Measurements from ENCODE around the gene ALDH1B1.

ALDH1B1 gene

GRCh38 chr9:38416461-38416860, 24.0 kb downstream of the ALDH1B1 start:
- no peak for DNase-seq (ENCODE audit: low read depth)

GRCh38 chr9:38417003-38417945, 24.8 kb downstream of the ALDH1B1 start:
- no peak for DNase-seq (ENCODE audit: low read depth)

- DNase-seq (ENCODE audit: low read depth) = no peak
Measured at GRCh38 chr9:38418366-38418765, 25.9 kb downstream of the ALDH1B1 start.

DNA sequence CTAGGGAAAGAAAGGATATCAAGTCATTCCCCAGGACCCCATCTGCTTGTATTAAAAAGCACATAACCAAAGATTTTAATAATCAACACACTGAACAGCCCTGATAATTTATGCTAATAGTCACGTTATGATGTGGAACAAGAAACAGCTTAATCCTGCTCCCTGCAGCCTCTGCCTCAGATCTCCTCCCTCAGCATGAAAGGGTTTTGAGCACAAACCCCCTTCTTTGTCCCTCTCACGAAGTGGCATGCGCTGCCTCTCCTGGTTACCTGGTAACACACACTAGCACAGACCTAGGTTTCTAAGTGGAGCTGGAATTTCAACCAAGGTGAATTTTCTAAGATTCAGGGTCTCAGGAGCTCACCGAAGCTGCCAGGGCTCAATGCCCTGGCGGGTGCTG, 26.7 kb downstream of the ALDH1B1 start:
- no peak for DNase-seq (ENCODE audit: low read depth)

GRCh38 chr9:38421498-38422211, 29.2 kb downstream of the ALDH1B1 start:
- no peak for DNase-seq (ENCODE audit: low read depth)

GRCh38 chr9:38422555-38423260, 30.2 kb downstream of the ALDH1B1 start:
- DNase-seq (ENCODE audit: low read depth) = no peak

- DNase-seq (ENCODE audit: low read depth) = no peak
Measured at GRCh38 chr9:38423273-38423972, 30.9 kb downstream of the ALDH1B1 start.

- no peak for DNase-seq (ENCODE audit: low read depth)
Measured at GRCh38 chr9:38423973-38424843, 31.7 kb downstream of the ALDH1B1 start, which contains the start of gene IGFBPL1. Gene IGFBPL1, minus strand, starts transcription at chr9:38424454. Its CDS starts 30 bp downstream, at chr9:38424424.

GRCh38 chr9:38424918-38425317, 32.4 kb downstream of the ALDH1B1 start:
- no peak for DNase-seq (ENCODE audit: low read depth)

- DNase-seq (ENCODE audit: low read depth) = no peak
Measured at GRCh38 chr9:38428062-38428461, 35.6 kb downstream of the ALDH1B1 start.

GRCh38 chr9:38431116-38431515, 38.6 kb downstream of the ALDH1B1 start:
- DNase-seq (ENCODE audit: low read depth) = no peak

DNA sequence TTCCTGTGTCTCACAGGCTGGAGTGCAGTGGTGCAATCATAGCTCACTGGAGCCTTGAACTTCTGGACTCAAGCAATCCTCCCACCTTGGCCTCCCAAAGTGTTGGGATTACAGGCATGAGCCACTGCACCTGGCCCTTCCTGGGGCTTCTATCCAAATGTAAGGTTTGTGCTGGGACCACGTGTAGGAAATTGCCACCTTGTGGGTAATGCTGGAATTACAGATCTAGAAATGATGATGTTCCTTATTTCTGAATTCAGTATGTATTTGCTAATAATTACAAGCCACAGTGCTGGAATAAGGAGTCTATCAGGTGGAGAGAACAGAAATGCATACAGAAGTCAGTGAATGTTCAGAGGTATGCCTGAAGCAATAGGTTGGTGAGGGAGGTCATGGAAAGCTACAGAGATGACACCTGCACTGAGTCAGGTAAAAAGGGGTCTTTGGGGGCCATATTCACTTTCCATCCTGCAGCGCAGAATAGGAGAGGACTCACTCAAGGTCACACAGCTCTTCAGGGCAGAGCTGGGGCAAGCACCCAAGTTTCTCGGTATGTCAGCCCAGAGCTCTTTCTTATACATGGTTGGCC, 40.5 kb downstream of the ALDH1B1 start:
- no peak for DNase-seq (ENCODE audit: low read depth)

DNA sequence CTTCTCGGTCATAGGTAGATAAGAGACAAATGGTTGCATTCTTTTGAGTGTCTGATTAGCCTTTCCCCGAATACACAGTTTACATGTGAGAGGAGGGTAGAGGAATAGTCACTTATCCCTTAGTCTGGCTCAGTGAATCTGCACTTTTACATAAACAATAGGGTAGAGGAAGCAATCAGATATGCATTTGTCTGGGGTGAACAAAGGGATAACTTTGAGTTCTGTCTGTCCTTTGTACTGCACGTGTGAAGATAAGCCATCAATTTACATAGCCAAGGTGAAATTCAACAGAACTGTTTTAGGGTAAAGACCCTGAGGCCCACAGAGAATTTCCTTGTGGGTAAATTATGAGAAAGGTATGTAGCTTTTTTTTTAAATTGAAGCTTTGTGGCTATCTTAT, 41.9 kb downstream of the ALDH1B1 start:
- no peak for DNase-seq (ENCODE audit: low read depth)

- no peak for DNase-seq (ENCODE audit: low read depth)
Measured at GRCh38 chr9:38434853-38435252, 42.4 kb downstream of the ALDH1B1 start.

- DNase-seq (ENCODE audit: low read depth) = peak; percentile 42
Measured at GRCh38 chr9:38435521-38435920, 43.0 kb downstream of the ALDH1B1 start.

DNA sequence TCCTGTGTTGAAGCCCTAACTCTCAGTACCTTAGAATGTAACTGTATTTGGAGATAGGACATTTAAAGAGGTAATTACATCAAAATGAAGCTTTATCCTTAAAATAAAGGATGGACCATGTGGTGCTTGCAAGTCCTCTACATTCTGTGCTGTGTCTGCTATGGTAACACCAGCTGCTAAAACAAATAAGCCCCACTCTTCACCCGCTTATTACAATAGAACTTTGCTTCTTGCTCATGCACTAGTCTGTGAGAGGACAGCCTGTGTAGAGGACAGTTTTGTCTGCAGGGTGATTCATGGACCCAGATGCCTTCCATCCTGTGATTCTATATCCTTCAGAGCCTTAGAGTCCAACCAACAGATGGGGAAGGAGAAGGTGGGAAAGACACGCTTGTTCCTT, 44.2 kb downstream of the ALDH1B1 start:
- DNase-seq (ENCODE audit: low read depth) = no peak

- DNase-seq (ENCODE audit: low read depth) = peak; percentile 21
Measured at GRCh38 chr9:38437193-38437823, 44.8 kb downstream of the ALDH1B1 start.

- no peak for DNase-seq (ENCODE audit: low read depth)
Measured at GRCh38 chr9:38439291-38439915, 46.9 kb downstream of the ALDH1B1 start.

DNA sequence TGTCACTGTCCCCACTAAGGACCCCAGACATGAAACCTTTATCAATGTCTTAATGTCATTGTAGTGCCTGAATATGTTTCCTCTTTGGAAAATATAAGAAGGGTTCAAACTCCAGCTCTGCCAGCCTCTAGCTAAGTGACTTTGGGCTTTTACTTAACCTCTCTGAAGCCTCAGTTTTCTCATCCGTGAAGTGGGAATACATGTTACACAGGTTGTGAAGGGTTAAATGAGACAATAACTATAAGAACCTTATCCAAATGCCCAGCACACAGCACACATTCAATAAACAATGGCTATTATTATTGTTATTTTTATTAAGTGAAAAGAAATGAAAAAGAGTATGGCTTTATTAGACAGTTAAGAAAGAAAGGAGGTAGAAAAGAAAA, 47.4 kb downstream of the ALDH1B1 start:
- DNase-seq (ENCODE audit: low read depth) = no peak

- DNase-seq (ENCODE audit: low read depth) = no peak
Measured at GRCh38 chr9:38440516-38440915, 48.0 kb downstream of the ALDH1B1 start.

All from GM04503 (cell line).